Heart left ventricle (tissue), 13 donors: ENCODE data around the gene SLC25A13.

Source experiments
- POLR2A ChIP-seq, 2 donors: fragments of 450-650 bp; IDR thresholded peaks; one replicate each; pipeline ENCODE4 v1.6.1; 2017; ENCODE audit warnings: antibody characterized with exemption in 2 of 2, mild to moderate bottlenecking in 2 of 2, moderate library complexity in 2 of 2
- TF ChIP-seq, protein P1 (sequence below), 12 donors: fragments of 200-600 bp; sonication (generic) in 4 of 12; IDR thresholded peaks; one replicate each; pipeline versions ENCODE4 v1.5.0 to v1.8.0; 2018 to 2022; ENCODE audit warnings: antibody characterized with exemption in 12 of 12, mild to moderate bottlenecking in 5 of 12
- donor health status: ischemic (EF 13 %, LVEDD 7.1; RV severe dilation, severe dysfunction).
- donor health status: DM: no; HTN: yes; CAD: no.
- donor health status: DM: no; HTN: no; CAD: no.
- donor health status: ischemic (EF 25% LVEDD 6.9; RV normal size, moderate dysfunction).
- donor health status: ischemic (EF 25% LVEDD 5.7; RV mildly dilated, moderate dysfunction).
- donor health status: ischemic (EF 35%, LVEDD 5.7; RV mildly dilated, moderate dysfunction).
- donor health status: nonischemic (EF 11% LVEDD 7.7; RV severe dilation, severe dysfunction).
- donor health status: DM: yes; HTN: yes; CAD: no.
- donor health status: PGD.
- donor health status: ischemic (EF 29% LVEDD 5.4; RV normal size, mild dysfunction).
- donor health status: nonischemic (EF 23%, LVEDD 6.1; RV moderate dilation, normal function).

DNA sequence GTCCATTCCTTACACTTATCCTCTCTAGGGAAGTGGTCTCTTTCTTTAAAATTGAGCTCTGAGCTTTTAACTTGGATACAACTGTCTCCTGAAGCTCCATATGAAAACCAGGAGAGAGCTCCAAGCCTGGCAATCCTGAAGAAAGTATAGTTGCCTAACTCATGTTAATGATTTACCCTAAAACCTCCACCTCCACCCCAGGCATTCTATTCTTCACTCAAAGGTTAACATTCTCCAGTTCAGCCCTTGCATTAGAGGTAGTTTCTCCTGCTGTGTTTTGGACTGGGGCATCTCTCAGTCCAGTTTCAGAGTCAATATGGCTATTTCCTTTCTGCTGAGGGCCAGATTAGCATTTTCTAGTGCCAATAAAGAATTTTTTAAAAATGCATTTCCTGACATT lies 195.5 kb downstream of the SLC25A13 start:
- TF ChIP-seq, protein P1, sequence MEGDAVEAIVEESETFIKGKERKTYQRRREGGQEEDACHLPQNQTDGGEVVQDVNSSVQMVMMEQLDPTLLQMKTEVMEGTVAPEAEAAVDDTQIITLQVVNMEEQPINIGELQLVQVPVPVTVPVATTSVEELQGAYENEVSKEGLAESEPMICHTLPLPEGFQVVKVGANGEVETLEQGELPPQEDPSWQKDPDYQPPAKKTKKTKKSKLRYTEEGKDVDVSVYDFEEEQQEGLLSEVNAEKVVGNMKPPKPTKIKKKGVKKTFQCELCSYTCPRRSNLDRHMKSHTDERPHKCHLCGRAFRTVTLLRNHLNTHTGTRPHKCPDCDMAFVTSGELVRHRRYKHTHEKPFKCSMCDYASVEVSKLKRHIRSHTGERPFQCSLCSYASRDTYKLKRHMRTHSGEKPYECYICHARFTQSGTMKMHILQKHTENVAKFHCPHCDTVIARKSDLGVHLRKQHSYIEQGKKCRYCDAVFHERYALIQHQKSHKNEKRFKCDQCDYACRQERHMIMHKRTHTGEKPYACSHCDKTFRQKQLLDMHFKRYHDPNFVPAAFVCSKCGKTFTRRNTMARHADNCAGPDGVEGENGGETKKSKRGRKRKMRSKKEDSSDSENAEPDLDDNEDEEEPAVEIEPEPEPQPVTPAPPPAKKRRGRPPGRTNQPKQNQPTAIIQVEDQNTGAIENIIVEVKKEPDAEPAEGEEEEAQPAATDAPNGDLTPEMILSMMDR (IDR thresholded peaks at IDR 0.05): no peak
- TF ChIP-seq POLR2A (IDR thresholded peaks at IDR 0.05): no peak
